Spleen (tissue), 11 donors: ENCODE data around the gene NOL3. TPM values are rescaled to one million over a fixed set of nuclear protein-coding genes. Genes with fewer than 3 reads are reported as not detected.

ENCODE experiments used
- DNase-seq: peaks from one replicate; pipeline ENCODE4 v3.0.0-alpha.2; 2020
- H3K27ac ChIP-seq, 8 donors: fragments of 200-600 bp; sonication (generic) in 7 of 8; 1 replicate in 4 of 8; 2 replicates in 4 of 8; pipeline versions ENCODE4 v1.5.0 to v1.8.0; 2016 to 2021; ENCODE audit warnings: inconsistent platforms in 4 of 8, mild to moderate bottlenecking in 4 of 8, moderate library complexity in 1 of 8
- H3K27me3 ChIP-seq, 7 donors: fragments of 200-600 bp; sonication (generic) in 6 of 7; replicated peaks in 1 of 7; 1 replicate in 4 of 7; 2 replicates in 3 of 7; pipeline versions ENCODE4 v1.5.0 to v1.8.0; 2016 to 2021; ENCODE audit warnings: inconsistent platforms in 3 of 7, mild to moderate bottlenecking in 1 of 7
- H3K36me3 ChIP-seq, 6 donors: fragments of 200-600 bp; sonication (generic) in 5 of 6; 1 replicate in 4 of 6; 2 replicates in 2 of 6; pipeline versions ENCODE4 v1.5.0 to v1.8.0; 2016 to 2021; ENCODE audit warnings: inconsistent platforms in 2 of 6
- H3K4me1 ChIP-seq, 6 donors: fragments of 200-600 bp; sonication (generic) in 5 of 6; 1 replicate in 3 of 6; 2 replicates in 3 of 6; pipeline versions ENCODE4 v1.5.0 to v1.8.0; 2016 to 2021; ENCODE audit warnings: inconsistent platforms in 3 of 6
- H3K4me3 ChIP-seq, 8 donors: fragments of 200-600 bp; sonication (generic) in 7 of 8; 1 replicate in 4 of 8; 2 replicates in 4 of 8; pipeline versions ENCODE4 v1.5.0 to v1.8.0; 2016 to 2021; ENCODE audit warnings: inconsistent platforms in 4 of 8, mild to moderate bottlenecking in 4 of 8, moderate library complexity in 2 of 8
- H3K9me3 ChIP-seq, 8 donors: fragments of 200-600 bp; sonication (generic) in 7 of 8; 1 replicate in 4 of 8; 2 replicates in 4 of 8; pipeline versions ENCODE4 v1.5.0 to v1.8.0; 2016 to 2021; ENCODE audit warnings: inconsistent platforms in 4 of 8
- POLR2A ChIP-seq, 3 donors: fragments of 450-650 bp; IDR thresholded peaks; one replicate each; pipeline ENCODE4 v1.5.1; 2017; ENCODE audit warnings: antibody characterized with exemption in 3 of 3, mild to moderate bottlenecking in 1 of 3
- POLR2AphosphoS5 ChIP-seq, 3 donors: sonication (generic); formaldehyde crosslinking; IDR thresholded peaks; one replicate each; pipeline ENCODE4 v1.5.1; 2017; ENCODE audit warnings: antibody characterized with exemption in 3 of 3
- WGBS, 5 donors: extraction: QIAGEN DNeasy Blood & Tissue Kit in 3 of 5; methylation state at CpG; one replicate each; pipeline versions ENCODE4 v1.1.5 to v1.1.7; 2013 to 2018; 5-methylcytosine and 5-hydroxymethylcytosine counted together
- intact Hi-C: fragments of 100-400 bp; cut with DNase I; formaldehyde crosslinking; loops from one replicate; pipeline ENCODE4 v1.15.0; 2023; ENCODE audit warnings: low total_unique reads
- polyA plus RNA-seq, 3 donors: library from polyadenylated mRNA; stranded (reverse); fragments of 200-250 nt; gene quantifications; one replicate each; pipeline ENCODE4 v1.2.1, GENCODE V29; 2013
- total RNA-seq, 7 donors: library from RNA; depleted of rRNA in 3 of 7; stranded (reverse); fragments of >200 nt in 3 of 7; fragmentation: NEBNext Ultra II Directional in 4 of 7; extraction: Animal tissue kit (Norgen Biotek cat#: 25700) in 4 of 7; gene quantifications; one replicate each; pipeline versions ENCODE4 v1.1.0 to v1.2.1, GENCODE V29; 2016 to 2021
- TF ChIP-seq, protein P1 (sequence below), 11 experiments: fragments of 200-600 bp in 7 of 11; fragments of 450-650 bp in 4 of 11; sonication (generic) in 4 of 11; IDR thresholded peaks in 8 of 11; conservative IDR thresholded peaks in 3 of 11; 1 replicate in 7 of 11; 2 replicates in 4 of 11; pipeline versions ENCODE4 v1.4.0 to v1.8.0; 2016 to 2021; ENCODE audit warnings: antibody characterized with exemption in 11 of 11, inconsistent platforms in 4 of 11, mild to moderate bottlenecking in 1 of 11
- donor health status: healthy with polysubstance abuse.
- donor health status: DM: no; HTN: no; CAD: no; lungs with moderate emphysema.
- donor health status: DM: no; HTN: no; CAD: no.
- donor health status: Bipolar disorder and iron deficiency.
- donor health status: healthy.
- donor health status: DM: no; HTN: no; CAD: no.
- donor health status: DM: yes; HTN: yes; CAD: no.

The NOL3 gene
- total and polyA plus RNA-seq, 10 donors: 8.2 to 14.2 (median 12.7) TPM

DNA sequence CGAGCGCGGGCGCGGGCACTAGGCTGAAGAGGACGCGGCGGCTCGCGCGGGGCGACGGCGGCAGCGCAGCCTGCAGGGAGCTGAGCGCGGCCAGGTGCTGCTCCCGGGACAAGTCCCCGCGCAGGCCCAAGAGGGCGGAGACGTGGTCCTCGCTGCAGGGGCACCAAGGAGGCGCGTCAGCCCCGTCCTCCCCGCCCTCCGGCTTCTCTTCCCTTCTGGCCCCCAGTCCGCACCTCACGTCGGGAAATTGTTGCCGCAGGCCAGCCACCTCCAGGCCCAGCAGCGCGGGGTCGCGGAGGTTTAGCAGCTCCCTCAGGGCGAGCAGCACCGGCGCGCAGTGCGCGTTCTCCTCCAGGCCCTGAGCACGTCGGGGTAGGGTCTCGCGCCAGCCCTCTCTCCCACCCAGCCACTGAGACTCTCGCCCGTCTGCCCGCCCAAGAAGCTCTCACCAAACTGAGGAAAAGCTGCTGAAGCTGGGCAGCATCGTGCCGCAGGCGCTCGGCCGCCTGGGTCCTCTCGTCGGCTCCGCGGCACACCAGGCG, 14.2 kb downstream of the NOL3 start:
- peaks cover 0 to 12% (median 0%) of the 10 kb centered on the region in 6 donors for H3K36me3 ChIP-seq
- peak in 1 of 3 donors; percentile 4 for TF ChIP-seq POLR2A (IDR thresholded peaks at IDR 0.05)
- TF ChIP-seq, protein P1, sequence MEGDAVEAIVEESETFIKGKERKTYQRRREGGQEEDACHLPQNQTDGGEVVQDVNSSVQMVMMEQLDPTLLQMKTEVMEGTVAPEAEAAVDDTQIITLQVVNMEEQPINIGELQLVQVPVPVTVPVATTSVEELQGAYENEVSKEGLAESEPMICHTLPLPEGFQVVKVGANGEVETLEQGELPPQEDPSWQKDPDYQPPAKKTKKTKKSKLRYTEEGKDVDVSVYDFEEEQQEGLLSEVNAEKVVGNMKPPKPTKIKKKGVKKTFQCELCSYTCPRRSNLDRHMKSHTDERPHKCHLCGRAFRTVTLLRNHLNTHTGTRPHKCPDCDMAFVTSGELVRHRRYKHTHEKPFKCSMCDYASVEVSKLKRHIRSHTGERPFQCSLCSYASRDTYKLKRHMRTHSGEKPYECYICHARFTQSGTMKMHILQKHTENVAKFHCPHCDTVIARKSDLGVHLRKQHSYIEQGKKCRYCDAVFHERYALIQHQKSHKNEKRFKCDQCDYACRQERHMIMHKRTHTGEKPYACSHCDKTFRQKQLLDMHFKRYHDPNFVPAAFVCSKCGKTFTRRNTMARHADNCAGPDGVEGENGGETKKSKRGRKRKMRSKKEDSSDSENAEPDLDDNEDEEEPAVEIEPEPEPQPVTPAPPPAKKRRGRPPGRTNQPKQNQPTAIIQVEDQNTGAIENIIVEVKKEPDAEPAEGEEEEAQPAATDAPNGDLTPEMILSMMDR (IDR thresholded peaks at IDR 0.05 in 8 of 11, conservative IDR thresholded peaks at IDR 0.05 in 3 of 11): no peak
- H3K27me3 ChIP-seq: peaks cover 0 to 34% (median 0%) of the 10 kb centered on the region in 7 donors
- intact Hi-C loops: no loop called here
- peaks cover 11 to 63% (median 44%) of the 10 kb centered on the region in 6 donors for H3K4me1 ChIP-seq
- peak overlapping the region; percentile 93 to 99 (median 95) for H3K27ac ChIP-seq
- 5 to 10% (median 10%) methylated on average over 15 to 59 of the region's 59 CpGs for WGBS, 5 donors
- H3K9me3 ChIP-seq: no peaks in the 10 kb centered on the region
- no peak for DNase-seq
- H3K4me3 ChIP-seq: peak overlapping the region; percentile 60 to 86 (median 70)

DNA sequence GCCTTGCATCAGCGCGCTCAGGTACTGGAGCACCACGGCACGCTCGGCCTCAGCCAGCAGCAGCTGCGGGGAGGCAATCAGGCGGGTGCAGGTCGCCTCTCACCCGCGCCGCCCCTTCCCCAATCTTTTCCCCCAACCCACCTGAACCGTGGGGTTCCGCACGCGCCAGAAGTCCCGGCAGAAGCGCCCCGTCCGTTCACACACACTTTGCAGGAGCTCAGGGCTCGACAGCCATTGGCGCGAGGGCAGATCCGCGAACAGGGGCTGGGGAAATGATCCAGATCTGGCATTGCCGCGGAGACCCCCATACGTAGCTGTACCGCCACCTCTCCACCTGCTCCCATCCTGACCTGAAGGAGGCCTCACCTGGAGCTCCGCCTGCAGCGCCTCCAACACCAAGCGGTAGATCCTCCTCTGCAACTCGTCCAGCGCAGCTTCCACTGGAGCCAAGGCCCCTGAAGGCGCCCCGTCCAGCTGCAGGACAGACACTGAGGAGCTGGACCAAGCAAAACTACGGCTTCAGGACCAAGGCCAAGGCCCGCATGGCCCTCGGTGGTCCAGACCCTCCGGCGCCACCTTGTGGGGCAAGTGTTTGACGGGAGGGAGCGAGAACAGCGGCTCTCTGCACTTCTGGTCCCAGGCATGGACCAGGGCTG, 14.8 kb downstream of the NOL3 start:
- DNase-seq: peak; percentile 96
- H3K27ac ChIP-seq: peak overlapping the region in 5 of 8 donors; percentile 95 to 99 (median 95)
- intact Hi-C loops: no loop called here
- 14 to 26% (median 17%) methylated on average over 39 to 43 of the region's 43 CpGs for WGBS, 5 donors
- TF ChIP-seq POLR2A (IDR thresholded peaks at IDR 0.05) (no peak), POLR2AphosphoS5 (IDR thresholded peaks at IDR 0.05) (peak; percentile 70 to 81 (median 79))
- TF ChIP-seq, protein P1 (IDR thresholded peaks at IDR 0.05 in 8 of 11, conservative IDR thresholded peaks at IDR 0.05 in 3 of 11): peak; percentile 66 to 87 (median 78)
- H3K27me3 ChIP-seq: peaks cover 0 to 32% (median 0%) of the 10 kb centered on the region in 7 donors
- peak overlapping the region in 7 of 8 donors; percentile 66 to 86 (median 70) for H3K4me3 ChIP-seq
- H3K4me1 ChIP-seq: peaks cover 11 to 64% (median 44%) of the 10 kb centered on the region in 6 donors
- no peaks in the 10 kb centered on the region for H3K9me3 ChIP-seq
- H3K36me3 ChIP-seq: peaks cover 0 to 12% (median 0%) of the 10 kb centered on the region in 6 donors

DNA sequence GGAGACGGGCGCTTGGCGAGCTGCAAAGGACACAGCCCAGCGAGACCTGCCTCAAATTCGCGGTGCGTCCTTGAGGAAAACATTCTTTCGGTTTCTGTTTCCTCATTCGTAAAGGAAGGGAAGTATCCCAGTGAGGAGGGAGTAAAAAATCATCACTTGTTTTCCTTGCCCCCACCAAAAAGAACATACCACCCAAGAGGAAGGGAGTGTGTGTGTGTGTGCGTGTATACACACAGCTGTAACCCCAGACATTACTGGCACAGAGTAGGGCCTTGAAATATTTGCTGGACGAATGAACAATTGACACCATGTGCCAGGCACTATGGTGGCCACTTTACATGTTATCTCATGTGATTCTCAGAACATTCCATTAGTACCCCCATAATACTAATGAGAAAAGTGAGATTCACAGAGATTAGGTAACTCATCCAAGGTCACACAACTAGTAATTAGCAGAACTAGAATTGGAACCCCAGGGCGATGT, 15.4 kb downstream of the NOL3 start:
- Histone ChIP-seq H3K27me3 (peaks cover 0 to 32% (median 0%) of the 10 kb centered on the region in 7 donors), H3K4me1 (peaks cover 11 to 69% (median 46%) of the 10 kb centered on the region in 6 donors), H3K36me3 (peaks cover 0 to 12% (median 0%) of the 10 kb centered on the region in 6 donors), H3K4me3 (peak overlapping the region in 7 of 8 donors; percentile 66 to 86 (median 70)), H3K27ac (peak overlapping the region in 6 of 8 donors; percentile 16 to 99 (median 95)), H3K9me3 (no peaks in the 10 kb centered on the region)
- 7 to 14% (median 11%) methylated on average over 12 of the region's 12 CpGs for WGBS, 5 donors
- DNase-seq: no peak
- TF ChIP-seq, protein P1 (IDR thresholded peaks at IDR 0.05 in 8 of 11, conservative IDR thresholded peaks at IDR 0.05 in 3 of 11): peak in 6 of 11 experiments; percentile 1 to 31 (median 20)
- no peak for TF ChIP-seq POLR2A (IDR thresholded peaks at IDR 0.05)
- no peak for TF ChIP-seq POLR2AphosphoS5 (IDR thresholded peaks at IDR 0.05)
- intact Hi-C loops: no loop called here

DNA sequence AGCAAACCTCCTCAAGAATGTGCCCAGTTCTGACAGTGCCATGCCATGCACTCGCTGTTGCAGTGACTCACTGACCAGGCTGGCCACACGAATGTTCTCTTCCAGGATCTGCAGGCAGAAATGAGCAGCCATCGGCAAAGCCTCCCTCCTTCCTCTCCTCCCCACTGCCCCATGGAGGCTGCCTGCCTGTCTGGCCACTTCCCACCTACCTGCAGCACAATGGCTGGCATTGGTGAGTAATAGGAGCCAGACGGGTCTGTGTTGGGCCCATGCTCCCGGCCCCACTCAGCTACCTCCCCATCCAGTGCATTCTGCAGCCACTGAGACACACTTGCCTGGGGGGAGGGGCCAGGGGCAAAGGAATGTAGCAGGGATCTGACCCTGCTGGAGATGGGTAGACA, 16.2 kb downstream of the NOL3 start:
- Histone ChIP-seq H3K4me1 (peaks cover 17 to 78% (median 55%) of the 10 kb centered on the region in 6 donors), H3K36me3 (peaks cover 0 to 12% (median 0%) of the 10 kb centered on the region in 6 donors), H3K4me3 (no peak overlapping the region), H3K27ac (peak overlapping the region in 3 of 8 donors; percentile 95 to 99 (median 96)), H3K27me3 (peaks cover 0 to 32% (median 0%) of the 10 kb centered on the region in 7 donors), H3K9me3 (no peaks in the 10 kb centered on the region)
- 32 to 80% (median 62%) methylated on average over 5 of the region's 5 CpGs for WGBS, 5 donors
- TF ChIP-seq POLR2AphosphoS5 (IDR thresholded peaks at IDR 0.05) (no peak), POLR2A (IDR thresholded peaks at IDR 0.05) (no peak)
- TF ChIP-seq, protein P1 (IDR thresholded peaks at IDR 0.05 in 8 of 11, conservative IDR thresholded peaks at IDR 0.05 in 3 of 11): no peak
- intact Hi-C loops: no loop called here
- DNase-seq: no peak
